A549 (cell line): ENCODE data around the gene UQCR11. TPM values are rescaled to one million over a fixed set of nuclear protein-coding genes. Genes with fewer than 3 reads are reported as not detected.

Experiments
- ATAC-seq, 2 experiments: fragments of 200-7000 bp in 1 of 2; fragments of >200 bp in 1 of 2; cut with Nextera tagmentation in 1 of 2; cut with Tn5 transposase in 1 of 2; 3 replicates each; pipeline versions ENCODE4 v1.8.0 to v1.9.1; 2018 to 2020; ENCODE audit warnings: mild to moderate bottlenecking in 1 of 2, moderate library complexity in 1 of 2
- CTCF ChIA-PET: fragments of 300-600 bp; sonication (Branson Sonifier 250); formaldehyde crosslinking; extraction: SDS; loops from one replicate; lab custom pipeline; 2021; ENCODE audit warnings: antibody characterized with exemption, inconsistent platforms; lab: Yijun Ruan, JAX
- POLR2A ChIA-PET: fragments of 350-600 bp; formaldehyde crosslinking; extraction: SDS; loops from one replicate; lab custom pipeline; 2021; ENCODE audit warnings: antibody characterized with exemption, inconsistent platforms; lab: Yijun Ruan, JAX
- DNase-seq, 2 experiments: peaks; one replicate each; pipeline versions ENCODE4 v3.0.0 to v3.0.0-alpha.2; 2011 to 2016; ENCODE audit warnings: low read depth in 1 of 2, low spot score in 1 of 2
- FAIRE-seq: peaks from 2 replicates; lab custom pipeline; 2011; peaks lifted over from hg19 to GRCh38; lab: Jason Lieb, UNC
- H3K27ac ChIP-seq, 2 experiments: fragments of >200 bp; sonication (Bioruptor Twin); formaldehyde crosslinking; 3 replicates each; pipeline ENCODE4 v1.5.1; 2016 to 2017
- H3K4me1 ChIP-seq: fragments of >200 bp; sonication (Bioruptor Twin); formaldehyde crosslinking; 3 replicates; pipeline ENCODE4 v1.6.1; 2016
- H3K4me2 ChIP-seq: fragments of >200 bp; sonication (Bioruptor Twin); formaldehyde crosslinking; 3 replicates; pipeline ENCODE4 v1.6.1; 2016
- H3K4me3 ChIP-seq: fragments of >200 bp; sonication (Bioruptor Twin); formaldehyde crosslinking; 3 replicates; pipeline ENCODE4 v1.5.1; 2016
- H3K9me3 ChIP-seq: fragments of >200 bp; sonication (Bioruptor Twin); formaldehyde crosslinking; 3 replicates; pipeline ENCODE4 v1.6.1; 2016
- BHLHE40 ChIP-seq: IDR thresholded peaks from 2 replicates; pipeline ENCODE4 v1.6.1; 2012; ENCODE audit warnings: low read depth, low read length, inconsistent platforms
- CBX2 ChIP-seq: fragments of 200-600 bp; sonication (generic); IDR thresholded peaks from 2 replicates; pipeline ENCODE4 v1.6.1; 2016; ENCODE audit warnings: low read depth, mild to moderate bottlenecking, borderline replicate concordance
- CHD4 ChIP-seq: fragments of 200-600 bp; sonication (generic); IDR thresholded peaks from 2 replicates; pipeline ENCODE4 v1.6.1; 2016; ENCODE audit warnings: antibody characterized with exemption, mild to moderate bottlenecking, borderline replicate concordance
- EHMT2 ChIP-seq: fragments of 200-600 bp; sonication (generic); IDR thresholded peaks from 2 replicates; pipeline ENCODE4 v1.6.1; 2016; ENCODE audit warnings: antibody characterized with exemption, low read depth, mild to moderate bottlenecking, moderate library complexity
- EP300 ChIP-seq, 2 experiments: fragments of >200 bp; sonication (Bioruptor Twin); formaldehyde crosslinking; IDR thresholded peaks; 2 replicates in 1 of 2; 3 replicates in 1 of 2; pipeline ENCODE4 v1.6.1; 2016 to 2017
- FOSL2 ChIP-seq, 2 experiments: fragments of 450-650 bp in 1 of 2; fragments of >200 bp in 1 of 2; sonication (Bioruptor Twin) in 1 of 2; formaldehyde crosslinking; IDR thresholded peaks; 2 replicates each; pipeline versions ENCODE4 v1.5.0 to v1.6.1; 2016 to 2020; ENCODE audit warnings: mild to moderate bottlenecking in 1 of 2, moderate library complexity in 1 of 2
- FOXS1 ChIP-seq: fragments of 250-450 bp; sonication (Bioruptor Pico); IDR thresholded peaks from 2 replicates; pipeline ENCODE4 v1.5.0; 2020; ENCODE audit warnings: mild to moderate bottlenecking, moderate library complexity
- GATA3 ChIP-seq: IDR thresholded peaks from 2 replicates; pipeline ENCODE4 v1.6.1; 2012; ENCODE audit warnings: borderline replicate concordance
- HEYL ChIP-seq: fragments of 250-450 bp; sonication (Bioruptor Pico); IDR thresholded peaks from 2 replicates; pipeline ENCODE4 v1.8.0; 2021; ENCODE audit warnings: mild to moderate bottlenecking, moderate library complexity
- HOXB13 ChIP-seq: fragments of 250-450 bp; sonication (Bioruptor Pico); IDR thresholded peaks from 2 replicates; pipeline ENCODE4 v1.5.0; 2020; ENCODE audit warnings: low read depth, mild to moderate bottlenecking, moderate library complexity
- JUNB ChIP-seq: fragments of >200 bp; sonication (Bioruptor Twin); formaldehyde crosslinking; IDR thresholded peaks from 2 replicates; pipeline ENCODE4 v1.6.1; 2016
- MAFK ChIP-seq: fragments of 450-650 bp; IDR thresholded peaks from 2 replicates; pipeline ENCODE4 v1.6.1; 2014; ENCODE audit not compliant: partially characterized antibody
- MYC ChIP-seq: IDR thresholded peaks from 2 replicates; pipeline ENCODE4 v1.6.1; 2012; ENCODE audit warnings: mild to moderate bottlenecking, inconsistent platforms, low read length, improper control_type of control experiment, borderline replicate concordance
- PHF8 ChIP-seq: fragments of 200-600 bp; sonication (generic); IDR thresholded peaks from 2 replicates; pipeline ENCODE4 v1.6.1; 2016; ENCODE audit warnings: low read depth, mild to moderate bottlenecking, antibody characterized with exemption, moderate library complexity, borderline replicate concordance
- POLR2AphosphoS2 ChIP-seq: conservative IDR thresholded peaks from 2 replicates; pipeline ENCODE4 v1.6.1; 2012; ENCODE audit warnings: low read length, improper control_type of control experiment, inconsistent platforms
- RAD21 ChIP-seq, 2 experiments: fragments of >200 bp in 1 of 2; sonication (Bioruptor Twin) in 1 of 2; formaldehyde crosslinking in 1 of 2; IDR thresholded peaks in 1 of 2; conservative IDR thresholded peaks in 1 of 2; 2 replicates in 1 of 2; 3 replicates in 1 of 2; pipeline ENCODE4 v1.6.1; 2012 to 2018; ENCODE audit warnings: inconsistent platforms in 1 of 2
- RARB ChIP-seq: fragments of 250-450 bp; sonication (Bioruptor Pico); IDR thresholded peaks from 2 replicates; pipeline ENCODE4 v1.8.0; 2021; ENCODE audit warnings: mild to moderate bottlenecking, moderate library complexity
- RNF2 ChIP-seq: fragments of 200-600 bp; sonication (generic); IDR thresholded peaks from 2 replicates; pipeline ENCODE4 v1.6.1; 2016; ENCODE audit warnings: low read depth, mild to moderate bottlenecking, antibody characterized with exemption, moderate library complexity, borderline replicate concordance
- SMC3 ChIP-seq: fragments of >200 bp; sonication (Bioruptor Twin); formaldehyde crosslinking; IDR thresholded peaks from 3 replicates; pipeline ENCODE4 v1.6.1; 2018; ENCODE audit warnings: inconsistent platforms
- SREBF2 ChIP-seq: fragments of 450-650 bp; IDR thresholded peaks from 2 replicates; pipeline ENCODE4 v1.6.1; 2014; ENCODE audit warnings: mild to moderate bottlenecking, moderate library complexity
- TFCP2L1 ChIP-seq: fragments of 250-450 bp; sonication (Bioruptor Pico); IDR thresholded peaks from 2 replicates; pipeline ENCODE4 v1.5.0; 2021; ENCODE audit warnings: mild to moderate bottlenecking
- ZFP36 ChIP-seq: fragments of 450-650 bp; IDR thresholded peaks from 2 replicates; pipeline ENCODE4 v1.6.1; 2014; ENCODE audit warnings: borderline replicate concordance; ENCODE audit not compliant: partially characterized antibody
- ZNF302 ChIP-seq: fragments of 250-450 bp; sonication (Bioruptor Pico); IDR thresholded peaks from 2 replicates; pipeline ENCODE4 v1.9.0; 2021; ENCODE audit warnings: inconsistent platforms, mild to moderate bottlenecking, moderate library complexity
- ZSCAN20 ChIP-seq: fragments of 250-450 bp; sonication (Bioruptor Pico); IDR thresholded peaks from 2 replicates; pipeline ENCODE4 v1.8.0; 2022; ENCODE audit warnings: mild to moderate bottlenecking, moderate library complexity
- WGBS: methylation state at CpG from one replicate; pipeline ENCODE4 v1.1.6; 2017; ENCODE audit errors: missing lambda C conversion rate; 5-methylcytosine and 5-hydroxymethylcytosine counted together
- polyA plus RNA-seq, 4 experiments: library from polyadenylated mRNA; depleted of rRNA in 3 of 4; stranded (reverse); fragments of >200 nt; fragmentation: RNase III in 1 of 4; extraction: RNeasy Plus Mini Kit Qiagen cat#74134 plus additional on column Dnase treatment in 1 of 4; gene quantifications; 2 replicates in 3 of 4; 3 replicates in 1 of 4; pipeline ENCODE4 v1.2.3, GENCODE V29; 2011 to 2017
- TF ChIP-seq, protein P1 (sequence below): fragments of >200 bp; sonication (Bioruptor Twin); formaldehyde crosslinking; IDR thresholded peaks from 3 replicates; pipeline ENCODE4 v1.6.1; 2016
- TF ChIP-seq, protein P2 (sequence below): fragments of >200 bp; sonication (Bioruptor Twin); formaldehyde crosslinking; IDR thresholded peaks from 3 replicates; pipeline ENCODE4 v1.5.1; 2016
- TF ChIP-seq, protein P3 (sequence below): fragments of >200 bp; sonication (Bioruptor Twin); formaldehyde crosslinking; IDR thresholded peaks from 2 replicates; pipeline ENCODE4 v1.6.1; 2016
- TF ChIP-seq, protein P4 (sequence below): fragments of 250-450 bp; sonication (Bioruptor Pico); IDR thresholded peaks from 2 replicates; pipeline ENCODE4 v1.5.0; 2020; ENCODE audit warnings: low read depth, mild to moderate bottlenecking, moderate library complexity
- TF ChIP-seq, protein P5 (sequence below): IDR thresholded peaks from 2 replicates; pipeline ENCODE4 v1.6.1; 2012

UQCR11 gene
- polyA plus RNA-seq, 2 of the 4 experiments (the other 2 are of a cell fraction), result 111 to 152 TPM

DNA sequence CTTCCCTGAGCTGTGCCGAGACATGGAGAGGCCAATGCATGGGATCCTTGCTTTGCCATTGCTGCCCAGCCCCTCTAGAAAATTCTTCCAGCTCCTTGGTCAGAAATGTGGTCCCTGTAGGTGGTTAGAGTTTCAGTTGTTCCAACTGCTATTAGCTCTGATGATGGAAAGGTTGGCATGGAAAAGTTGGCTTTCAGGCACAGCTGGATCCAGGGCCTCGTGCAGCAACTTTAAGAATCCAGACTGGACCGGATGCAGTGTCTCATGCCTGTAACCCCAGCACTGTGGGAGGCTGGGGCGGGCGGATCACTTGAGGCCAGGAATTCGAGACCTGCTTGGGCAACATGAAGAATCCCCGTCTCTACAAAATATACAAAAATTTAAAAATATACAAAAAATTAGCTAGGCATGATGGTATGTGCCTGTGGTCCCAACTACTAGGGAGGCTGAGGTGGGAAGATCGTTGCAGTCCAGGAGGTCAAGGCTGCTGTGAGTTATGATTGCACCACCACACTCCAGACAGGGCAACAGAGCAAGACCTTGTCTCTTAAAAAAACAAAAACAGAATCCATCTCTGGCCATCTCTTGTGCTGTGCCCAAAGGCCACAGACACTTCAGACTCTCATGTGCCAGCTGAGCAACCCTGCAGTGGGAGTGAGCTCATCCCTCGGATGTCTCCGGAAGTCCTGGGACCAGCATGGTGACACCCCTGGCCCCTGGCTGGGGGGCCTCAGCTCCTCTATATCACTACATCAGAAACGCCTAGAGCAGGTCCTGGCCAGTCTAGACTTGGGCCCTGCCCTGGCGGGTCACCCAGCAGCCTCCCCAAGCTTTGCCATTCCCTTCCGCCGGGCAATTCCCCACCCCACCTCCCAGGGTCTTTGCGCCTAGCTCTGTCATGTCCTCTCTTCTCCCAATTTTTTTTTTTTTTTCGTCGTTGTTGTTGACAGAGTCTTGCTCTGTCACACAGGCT, 53.9 kb downstream of the UQCR11 start:
- no peak for DNase-seq
- no peaks in the 10 kb centered on the region; the same call in 2 of the 3 replicates for H3K9me3 ChIP-seq
- H3K4me1 ChIP-seq, result no peaks in the 10 kb centered on the region
- WGBS, result 79% methylated on average over 14 of the region's 17 CpGs
- H3K27ac ChIP-seq, result no peak overlapping the region
- ChIA-PET CTCF (interaction anchor here (0.6 to 1.2 kb wide), 3 partner anchors 106 to 275 kb away, joined by 3 read pairs; no protein-coding TSS in a partner anchor), POLR2A (no interaction called here)
- no peak for ATAC-seq
- no peak for TF ChIP-seq ZSCAN20 (CRISPR knock-in tag)
- TF ChIP-seq HOXB13 (CRISPR knock-in tag), result no peak
- no peak for TF ChIP-seq POLR2AphosphoS2
- no peak for TF ChIP-seq BHLHE40
- no peak for TF ChIP-seq GATA3
- no peak for TF ChIP-seq EHMT2
- TF ChIP-seq, protein P1, sequence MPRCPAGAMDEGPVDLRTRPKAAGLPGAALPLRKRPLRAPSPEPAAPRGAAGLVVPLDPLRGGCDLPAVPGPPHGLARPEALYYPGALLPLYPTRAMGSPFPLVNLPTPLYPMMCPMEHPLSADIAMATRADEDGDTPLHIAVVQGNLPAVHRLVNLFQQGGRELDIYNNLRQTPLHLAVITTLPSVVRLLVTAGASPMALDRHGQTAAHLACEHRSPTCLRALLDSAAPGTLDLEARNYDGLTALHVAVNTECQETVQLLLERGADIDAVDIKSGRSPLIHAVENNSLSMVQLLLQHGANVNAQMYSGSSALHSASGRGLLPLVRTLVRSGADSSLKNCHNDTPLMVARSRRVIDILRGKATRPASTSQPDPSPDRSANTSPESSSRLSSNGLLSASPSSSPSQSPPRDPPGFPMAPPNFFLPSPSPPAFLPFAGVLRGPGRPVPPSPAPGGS, result no peak
- no peak for TF ChIP-seq ZFP36
- TF ChIP-seq MAFK, result no peak
- TF ChIP-seq, protein P2, sequence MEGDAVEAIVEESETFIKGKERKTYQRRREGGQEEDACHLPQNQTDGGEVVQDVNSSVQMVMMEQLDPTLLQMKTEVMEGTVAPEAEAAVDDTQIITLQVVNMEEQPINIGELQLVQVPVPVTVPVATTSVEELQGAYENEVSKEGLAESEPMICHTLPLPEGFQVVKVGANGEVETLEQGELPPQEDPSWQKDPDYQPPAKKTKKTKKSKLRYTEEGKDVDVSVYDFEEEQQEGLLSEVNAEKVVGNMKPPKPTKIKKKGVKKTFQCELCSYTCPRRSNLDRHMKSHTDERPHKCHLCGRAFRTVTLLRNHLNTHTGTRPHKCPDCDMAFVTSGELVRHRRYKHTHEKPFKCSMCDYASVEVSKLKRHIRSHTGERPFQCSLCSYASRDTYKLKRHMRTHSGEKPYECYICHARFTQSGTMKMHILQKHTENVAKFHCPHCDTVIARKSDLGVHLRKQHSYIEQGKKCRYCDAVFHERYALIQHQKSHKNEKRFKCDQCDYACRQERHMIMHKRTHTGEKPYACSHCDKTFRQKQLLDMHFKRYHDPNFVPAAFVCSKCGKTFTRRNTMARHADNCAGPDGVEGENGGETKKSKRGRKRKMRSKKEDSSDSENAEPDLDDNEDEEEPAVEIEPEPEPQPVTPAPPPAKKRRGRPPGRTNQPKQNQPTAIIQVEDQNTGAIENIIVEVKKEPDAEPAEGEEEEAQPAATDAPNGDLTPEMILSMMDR, result no peak
- TF ChIP-seq PHF8, result no peak
- TF ChIP-seq, protein P3, sequence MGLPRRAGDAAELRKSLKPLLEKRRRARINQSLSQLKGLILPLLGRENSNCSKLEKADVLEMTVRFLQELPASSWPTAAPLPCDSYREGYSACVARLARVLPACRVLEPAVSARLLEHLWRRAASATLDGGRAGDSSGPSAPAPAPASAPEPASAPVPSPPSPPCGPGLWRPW, result no peak
- TF ChIP-seq RNF2, result no peak
- TF ChIP-seq CHD4, result no peak
- TF ChIP-seq MYC, result no peak
- no peak for TF ChIP-seq FOSL2 (IDR thresholded peaks at IDR 0.05)
- no peak for TF ChIP-seq FOSL2 (CRISPR knock-in tag; IDR thresholded peaks at IDR 0.05)
- TF ChIP-seq RARB (CRISPR knock-in tag), result no peak
- no peak for TF ChIP-seq EP300 (IDR thresholded peaks at IDR 0.05)
- no peak for TF ChIP-seq TFCP2L1 (CRISPR knock-in tag)
- TF ChIP-seq, protein P4, sequence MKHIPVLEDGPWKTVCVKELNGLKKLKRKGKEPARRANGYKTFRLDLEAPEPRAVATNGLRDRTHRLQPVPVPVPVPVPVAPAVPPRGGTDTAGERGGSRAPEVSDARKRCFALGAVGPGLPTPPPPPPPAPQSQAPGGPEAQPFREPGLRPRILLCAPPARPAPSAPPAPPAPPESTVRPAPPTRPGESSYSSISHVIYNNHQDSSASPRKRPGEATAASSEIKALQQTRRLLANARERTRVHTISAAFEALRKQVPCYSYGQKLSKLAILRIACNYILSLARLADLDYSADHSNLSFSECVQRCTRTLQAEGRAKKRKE, result no peak
- no peak overlapping the region for H3K4me2 ChIP-seq
- H3K4me3 ChIP-seq, result no peak overlapping the region
- FAIRE-seq, result no peak

DNA sequence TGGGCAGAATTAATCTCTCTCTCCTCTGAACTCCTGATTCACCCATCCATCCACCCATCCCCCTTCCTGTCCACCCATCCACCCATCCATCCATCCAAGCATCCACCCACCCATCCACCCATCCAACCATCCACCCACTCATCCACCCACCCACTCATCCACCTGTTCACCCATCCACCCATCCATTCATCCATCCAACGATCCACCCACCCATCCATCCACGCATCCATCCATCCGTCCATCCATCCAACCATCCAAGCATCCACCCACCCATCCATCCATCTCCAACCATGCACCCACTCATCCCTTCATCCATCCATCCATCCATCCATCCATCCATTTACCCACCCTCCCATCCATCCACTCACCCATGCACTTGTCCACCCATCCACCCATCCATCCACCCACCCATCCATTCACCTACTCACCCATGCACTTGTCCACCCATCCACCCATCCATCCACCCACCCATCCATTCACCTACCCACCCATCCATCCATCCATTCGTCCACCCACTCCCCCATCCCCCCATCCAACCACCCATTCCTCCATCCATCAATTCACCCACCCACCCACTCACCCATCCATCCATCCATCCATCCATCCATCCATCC, 55.8 kb downstream of the UQCR11 start:
- DNase-seq (no peak), FAIRE-seq (no peak), ATAC-seq (no peak)
- H3K4me2 ChIP-seq, result no peak overlapping the region
- no peaks in the 10 kb centered on the region for H3K4me1 ChIP-seq
- CTCF ChIA-PET, result interaction anchor here (1.2 kb wide), 1 partner anchor 245 kb away, joined by 4 read pairs; no protein-coding TSS in a partner anchor
- H3K9me3 ChIP-seq, result no peaks in the 10 kb centered on the region; the same call in 2 of the 3 replicates
- POLR2A ChIA-PET, result no interaction called here
- 98% methylated on average over 3 of the region's 4 CpGs for WGBS
- no peak overlapping the region for H3K27ac ChIP-seq
- no peak overlapping the region for H3K4me3 ChIP-seq
- TF ChIP-seq, protein P5, sequence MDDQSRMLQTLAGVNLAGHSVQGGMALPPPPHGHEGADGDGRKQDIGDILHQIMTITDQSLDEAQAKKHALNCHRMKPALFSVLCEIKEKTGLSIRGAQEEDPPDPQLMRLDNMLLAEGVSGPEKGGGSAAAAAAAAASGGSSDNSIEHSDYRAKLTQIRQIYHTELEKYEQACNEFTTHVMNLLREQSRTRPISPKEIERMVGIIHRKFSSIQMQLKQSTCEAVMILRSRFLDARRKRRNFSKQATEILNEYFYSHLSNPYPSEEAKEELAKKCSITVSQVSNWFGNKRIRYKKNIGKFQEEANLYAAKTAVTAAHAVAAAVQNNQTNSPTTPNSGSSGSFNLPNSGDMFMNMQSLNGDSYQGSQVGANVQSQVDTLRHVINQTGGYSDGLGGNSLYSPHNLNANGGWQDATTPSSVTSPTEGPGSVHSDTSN, result no peak
- TF ChIP-seq HOXB13 (CRISPR knock-in tag) (no peak), RAD21 (conservative IDR thresholded peaks at IDR 0.05 in 1 of 2, IDR thresholded peaks at IDR 0.05 in 1 of 2) (no peak), POLR2AphosphoS2 (no peak), CBX2 (no peak), SMC3 (no peak), FOXS1 (CRISPR knock-in tag) (no peak), JUNB (no peak), ZNF302 (CRISPR knock-in tag) (no peak), SREBF2 (no peak), FOSL2 (IDR thresholded peaks at IDR 0.05) (no peak), FOSL2 (CRISPR knock-in tag; IDR thresholded peaks at IDR 0.05) (no peak), PHF8 (no peak), HEYL (CRISPR knock-in tag) (no peak)
- TF ChIP-seq, protein P4, result no peak
